Colonic mucosa (tissue), 4 donors: ENCODE measurements around the gene EN1. TPM values are rescaled to one million over a fixed set of nuclear protein-coding genes. Genes with fewer than 3 reads are reported as not detected.

Source experiments
- DNase-seq: peaks from one replicate; pipeline ENCODE4 v3.0.0-alpha.2; 2020
- H3K27ac ChIP-seq: fragments of 200-600 bp; one replicate; pipeline ENCODE4 v1.8.0; 2021
- H3K27me3 ChIP-seq: fragments of 200-600 bp; one replicate; pipeline ENCODE4 v1.8.0; 2021
- H3K36me3 ChIP-seq: fragments of 200-600 bp; one replicate; pipeline ENCODE4 v1.8.0; 2021
- H3K4me1 ChIP-seq: fragments of 200-600 bp; one replicate; pipeline ENCODE4 v1.8.0; 2021; ENCODE audit warnings: mild to moderate bottlenecking
- H3K4me3 ChIP-seq: fragments of 200-600 bp; one replicate; pipeline ENCODE4 v1.8.0; 2021
- H3K9ac ChIP-seq, 2 donors: one replicate each; pipeline ENCODE4 v1.7.0; 2013; ENCODE audit warnings: control low read depth in 2 of 2, low read depth in 2 of 2, low read length in 2 of 2
- H3K9me3 ChIP-seq: fragments of 200-600 bp; one replicate; pipeline ENCODE4 v1.8.0; 2021
- intact Hi-C: fragments of 100-400 bp; cut with DNase I; formaldehyde crosslinking; loops from one replicate; pipeline ENCODE4 v1.14.1; 2022
- total RNA-seq, 2 donors: library from RNA; stranded (reverse); fragmentation: NEBNext Ultra II Directional in 1 of 2; extraction: Animal tissue kit (Norgen Biotek cat#: 25700) in 1 of 2; gene quantifications; one replicate each; pipeline ENCODE4 v1.2.1, GENCODE V29; 2021
- TF ChIP-seq, protein P1 (sequence below): fragments of 200-600 bp; IDR thresholded peaks from one replicate; pipeline ENCODE4 v1.8.0; 2022; ENCODE audit warnings: antibody characterized with exemption, mild to moderate bottlenecking
- donor health status: healthy.
- donor health status: DM: no; HTN: no; CAD: no.
- donor health status: DM: no; HTN: no; CAD: no.

EN1 gene
- total RNA-seq, 2 donors from 2014 or later, result not detected

DNA sequence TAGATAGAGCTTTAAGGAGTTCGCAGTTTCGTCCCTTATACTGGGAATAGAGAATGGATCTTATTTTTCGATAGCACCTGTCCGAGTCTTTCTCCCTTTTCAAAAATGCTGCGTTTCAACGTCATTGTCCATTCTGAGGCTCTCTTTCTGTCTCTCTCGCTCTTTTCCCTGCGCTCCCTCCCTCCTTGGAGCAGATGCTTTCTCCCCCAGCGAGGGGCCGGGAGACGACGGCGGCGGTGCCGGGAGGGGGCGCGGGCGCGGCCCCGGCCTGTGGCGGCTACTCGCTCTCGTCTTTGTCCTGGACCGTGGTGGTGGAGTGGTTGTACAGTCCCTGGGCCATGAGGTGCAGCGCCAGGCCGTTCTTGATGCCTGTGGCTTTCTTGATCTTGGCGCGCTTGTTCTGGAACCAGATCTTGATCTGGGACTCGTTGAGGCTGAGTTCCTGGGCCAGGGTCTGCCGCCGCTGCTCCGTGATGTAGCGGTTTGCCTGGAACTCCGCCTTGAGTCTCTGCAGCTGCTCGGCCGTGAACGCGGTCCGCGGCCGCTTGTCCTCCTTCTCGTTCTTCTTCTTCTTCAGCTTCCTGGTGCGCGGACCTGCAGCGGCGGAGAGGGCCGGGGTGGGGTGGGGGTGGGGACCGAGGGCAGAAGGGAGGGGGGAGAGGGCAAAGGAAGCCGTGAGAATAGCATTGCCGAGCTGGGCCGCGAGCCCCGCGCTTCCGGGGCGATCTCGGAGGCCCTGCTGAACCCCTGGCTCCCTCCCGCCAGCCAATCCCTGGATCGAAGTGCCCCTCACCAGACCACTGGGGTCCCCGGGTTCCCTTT is 4.6 kb downstream of the EN1 start:
- H3K27me3 ChIP-seq, result peaks cover 86% of the 10 kb centered on the region
- no peak for DNase-seq

DNA sequence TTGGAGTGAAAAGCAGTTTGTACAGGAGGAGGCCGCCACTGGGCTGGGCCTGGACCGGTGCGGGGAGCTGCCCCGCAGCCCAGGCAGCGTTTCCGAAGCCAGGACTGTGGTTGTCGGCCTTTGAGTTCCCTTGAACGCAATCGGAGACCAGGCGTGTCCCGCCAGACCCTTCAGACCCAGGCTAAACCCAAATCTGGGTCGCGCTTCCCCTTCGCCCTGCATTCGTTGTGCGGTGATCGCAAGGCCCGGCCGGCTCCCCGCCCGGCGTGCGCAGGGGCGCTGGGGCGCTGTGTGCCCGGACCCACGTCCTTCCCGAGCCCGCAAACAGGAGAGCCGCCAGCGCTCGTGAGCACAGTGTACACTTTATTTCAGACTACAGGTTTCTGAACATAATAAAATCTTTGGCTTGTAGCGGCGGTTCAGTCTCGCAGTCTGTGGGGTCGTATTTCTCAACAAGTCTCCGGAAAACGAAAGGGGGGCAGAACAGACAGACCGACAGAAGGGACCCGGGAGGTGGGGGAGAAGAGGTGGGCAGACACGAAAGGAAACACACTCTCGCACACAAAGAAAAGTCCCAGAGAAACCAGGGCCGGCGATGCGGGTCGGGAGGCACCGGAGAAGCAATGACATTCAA is 5.5 kb downstream of the EN1 start:
- no peaks in the 10 kb centered on the region for H3K36me3 ChIP-seq
- H3K4me3 ChIP-seq, result no peak overlapping the region
- H3K4me1 ChIP-seq, result peaks cover 4% of the 10 kb centered on the region
- TF ChIP-seq, protein P1, sequence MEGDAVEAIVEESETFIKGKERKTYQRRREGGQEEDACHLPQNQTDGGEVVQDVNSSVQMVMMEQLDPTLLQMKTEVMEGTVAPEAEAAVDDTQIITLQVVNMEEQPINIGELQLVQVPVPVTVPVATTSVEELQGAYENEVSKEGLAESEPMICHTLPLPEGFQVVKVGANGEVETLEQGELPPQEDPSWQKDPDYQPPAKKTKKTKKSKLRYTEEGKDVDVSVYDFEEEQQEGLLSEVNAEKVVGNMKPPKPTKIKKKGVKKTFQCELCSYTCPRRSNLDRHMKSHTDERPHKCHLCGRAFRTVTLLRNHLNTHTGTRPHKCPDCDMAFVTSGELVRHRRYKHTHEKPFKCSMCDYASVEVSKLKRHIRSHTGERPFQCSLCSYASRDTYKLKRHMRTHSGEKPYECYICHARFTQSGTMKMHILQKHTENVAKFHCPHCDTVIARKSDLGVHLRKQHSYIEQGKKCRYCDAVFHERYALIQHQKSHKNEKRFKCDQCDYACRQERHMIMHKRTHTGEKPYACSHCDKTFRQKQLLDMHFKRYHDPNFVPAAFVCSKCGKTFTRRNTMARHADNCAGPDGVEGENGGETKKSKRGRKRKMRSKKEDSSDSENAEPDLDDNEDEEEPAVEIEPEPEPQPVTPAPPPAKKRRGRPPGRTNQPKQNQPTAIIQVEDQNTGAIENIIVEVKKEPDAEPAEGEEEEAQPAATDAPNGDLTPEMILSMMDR, result no peak
- no peak overlapping the region for H3K9ac ChIP-seq
- intact Hi-C loops, result no loop called here
- H3K27ac ChIP-seq, result no peak overlapping the region
- H3K27me3 ChIP-seq, result peaks cover 86% of the 10 kb centered on the region
- no peak for DNase-seq
- no peaks in the 10 kb centered on the region for H3K9me3 ChIP-seq

More for the DNA sequence above, 4.6 kb downstream of the EN1 start:
- peaks cover 8% of the 10 kb centered on the region for H3K4me1 ChIP-seq
- H3K9me3 ChIP-seq, result no peaks in the 10 kb centered on the region
- H3K27ac ChIP-seq, result no peak overlapping the region
- intact Hi-C loops, result no loop called here
- TF ChIP-seq, protein P1, result no peak
- peak overlapping the region; percentile 10 for H3K4me3 ChIP-seq
- H3K9ac ChIP-seq, result peak overlapping the region in 1 of 2 donors; percentile 6
- H3K36me3 ChIP-seq, result no peaks in the 10 kb centered on the region

DNA sequence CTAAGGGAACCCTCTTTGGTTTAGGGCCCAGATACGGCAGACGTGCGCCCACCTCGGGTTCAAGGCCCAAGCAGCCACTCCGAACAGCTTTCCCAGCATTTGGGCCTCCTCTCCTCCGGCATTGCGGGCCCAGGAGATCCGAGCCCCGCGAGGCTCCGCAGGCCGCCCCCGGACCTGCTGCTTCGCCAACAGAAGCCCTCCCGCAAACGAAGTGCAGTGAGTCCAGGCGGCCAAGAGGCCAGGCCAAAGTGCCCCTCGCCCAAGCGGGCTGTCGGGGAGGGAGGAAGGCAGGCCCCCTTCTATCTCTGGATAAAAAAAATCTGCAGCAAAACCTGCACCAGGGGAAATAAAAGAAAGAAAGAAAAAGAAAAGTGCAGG is 6.0 kb downstream of the EN1 start:
- intact Hi-C loops, result no loop called here
- H3K9ac ChIP-seq, result no peak overlapping the region
- H3K36me3 ChIP-seq, result no peaks in the 10 kb centered on the region
- DNase-seq, result no peak
- H3K4me3 ChIP-seq, result no peak overlapping the region
- H3K27me3 ChIP-seq, result peaks cover 86% of the 10 kb centered on the region
- H3K27ac ChIP-seq, result no peak overlapping the region
- H3K9me3 ChIP-seq, result no peaks in the 10 kb centered on the region
- TF ChIP-seq, protein P1, result no peak
- peaks cover 4% of the 10 kb centered on the region for H3K4me1 ChIP-seq

DNA sequence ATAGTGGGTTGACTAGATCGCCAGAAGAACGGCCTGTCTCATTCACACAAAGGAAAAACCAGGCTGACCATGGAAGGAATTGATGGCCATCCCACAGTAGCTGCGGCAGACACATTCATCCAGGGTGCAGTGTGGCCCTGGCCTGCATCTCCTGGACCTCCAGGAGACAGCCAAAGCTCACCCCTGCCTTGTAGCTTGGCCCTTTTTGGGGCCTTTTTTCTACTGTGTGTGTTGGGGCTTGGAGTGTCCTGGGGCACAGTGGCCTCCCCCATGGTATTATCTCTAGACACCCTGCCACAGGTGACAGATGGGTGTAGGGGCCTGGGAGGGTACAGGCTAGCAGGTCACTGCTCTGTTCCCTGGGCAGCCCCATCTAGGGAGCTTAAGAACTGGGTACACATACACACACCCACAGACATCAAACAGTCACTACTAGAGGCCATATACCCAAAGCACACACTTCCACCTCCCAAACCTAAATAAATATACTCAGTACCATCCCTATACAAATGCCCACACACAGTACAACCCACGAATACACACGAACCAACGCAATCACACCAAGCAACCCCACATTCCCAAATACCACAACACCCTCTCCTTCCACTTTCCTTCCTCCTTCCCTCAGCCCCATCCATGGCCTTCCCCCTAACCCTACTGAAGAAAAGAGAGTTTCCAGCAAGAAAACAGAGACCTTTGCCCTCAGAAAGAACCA is 8.6 kb downstream of the EN1 start:
- no peak overlapping the region for H3K27ac ChIP-seq
- no peak for DNase-seq
- no peak overlapping the region for H3K9ac ChIP-seq
- H3K4me1 ChIP-seq, result peaks cover 6% of the 10 kb centered on the region
- H3K27me3 ChIP-seq, result peaks cover 88% of the 10 kb centered on the region
- TF ChIP-seq, protein P1, result no peak
- intact Hi-C loops, result no loop called here
- H3K9me3 ChIP-seq, result no peaks in the 10 kb centered on the region
- H3K36me3 ChIP-seq, result no peaks in the 10 kb centered on the region
- H3K4me3 ChIP-seq, result no peak overlapping the region

DNA sequence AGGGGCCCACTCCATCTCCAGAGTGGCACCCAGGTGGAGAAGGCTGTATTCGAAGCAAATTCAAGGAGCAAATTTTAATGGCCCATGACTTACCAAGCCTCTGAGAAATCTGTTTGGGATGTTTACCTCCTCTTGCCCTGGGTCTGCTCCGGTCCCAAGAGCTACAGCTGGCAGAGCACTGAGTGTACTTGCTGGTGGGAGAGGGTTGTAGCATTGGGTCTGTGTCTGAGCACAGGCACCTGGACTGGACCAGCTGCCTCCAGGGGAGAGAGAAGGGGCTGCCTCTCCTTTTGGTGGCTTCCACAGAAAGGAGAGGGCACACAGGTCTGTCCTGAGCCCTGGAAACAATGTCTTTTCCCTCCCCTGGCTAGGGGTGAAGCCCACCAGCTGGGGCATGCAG is 9.8 kb downstream of the EN1 start:
- Histone ChIP-seq H3K27ac (no peak overlapping the region), H3K27me3 (peaks cover 88% of the 10 kb centered on the region), H3K4me1 (peaks cover 6% of the 10 kb centered on the region), H3K4me3 (no peak overlapping the region), H3K36me3 (no peaks in the 10 kb centered on the region), H3K9ac (no peak overlapping the region), H3K9me3 (no peaks in the 10 kb centered on the region)
- intact Hi-C loops, result no loop called here
- DNase-seq, result no peak
- TF ChIP-seq, protein P1, result no peak
